Measurements from ENCODE around the gene GTPBP2. TPM values are rescaled to one million over a fixed set of nuclear protein-coding genes. Genes with fewer than 3 reads are reported as not detected.

Gene GTPBP2
- total RNA-seq, 4 donors from 2014 or later, result 23.7 to 67.6 (median 31.5) TPM

DNA sequence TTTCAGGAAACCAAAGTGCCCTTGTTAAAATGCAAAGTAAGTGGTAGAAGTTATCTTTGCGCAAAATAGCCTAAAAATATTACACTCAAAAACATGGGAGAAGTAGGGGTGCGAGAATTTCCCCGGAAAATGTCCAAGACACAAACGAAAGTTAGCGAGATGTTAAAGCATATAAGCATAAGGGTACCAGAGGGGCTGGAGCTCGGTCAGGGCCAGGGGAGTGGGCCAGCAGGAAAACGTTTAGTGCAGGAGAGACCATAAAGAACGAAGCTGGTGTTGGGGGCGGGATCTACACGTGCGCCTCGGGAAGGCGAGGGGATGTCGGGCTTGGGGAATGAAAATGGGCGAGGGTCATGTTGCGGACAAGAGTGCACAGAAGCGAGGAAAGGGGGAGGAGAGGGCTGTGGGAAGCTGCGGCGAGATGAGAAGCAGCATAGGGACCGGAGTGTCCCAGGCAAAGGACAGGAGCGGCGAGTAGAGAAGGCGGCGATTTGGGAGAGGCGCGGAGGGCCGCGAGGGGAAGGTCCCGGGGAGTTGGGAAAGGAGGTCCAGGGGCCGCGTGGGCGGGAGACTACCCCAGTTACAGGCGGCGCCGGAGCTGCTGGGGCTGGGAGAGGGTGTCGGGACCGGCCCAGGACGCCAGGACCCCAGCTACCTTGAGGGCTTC is 53.8 kb downstream of the GTPBP2 start:
- Histone ChIP-seq H3K27me3 (no peaks in the 10 kb centered on the region), H3K9me3 (no peaks in the 10 kb centered on the region), H3K27ac (peak overlapping the region; percentile 17), H3K4me1 (peaks cover 28% of the 10 kb centered on the region), H3K4me3 (peak overlapping the region; percentile 79), H3K36me3 (peaks cover 17% of the 10 kb centered on the region)
- no peak for DNase-seq (ENCODE audit: low spot score in 2 of 2)
- TF ChIP-seq POLR2AphosphoS5 (IDR thresholded peaks at IDR 0.05), result no peak
- TF ChIP-seq POLR2A (IDR thresholded peaks at IDR 0.05), result no peak
- TF ChIP-seq, protein P1, sequence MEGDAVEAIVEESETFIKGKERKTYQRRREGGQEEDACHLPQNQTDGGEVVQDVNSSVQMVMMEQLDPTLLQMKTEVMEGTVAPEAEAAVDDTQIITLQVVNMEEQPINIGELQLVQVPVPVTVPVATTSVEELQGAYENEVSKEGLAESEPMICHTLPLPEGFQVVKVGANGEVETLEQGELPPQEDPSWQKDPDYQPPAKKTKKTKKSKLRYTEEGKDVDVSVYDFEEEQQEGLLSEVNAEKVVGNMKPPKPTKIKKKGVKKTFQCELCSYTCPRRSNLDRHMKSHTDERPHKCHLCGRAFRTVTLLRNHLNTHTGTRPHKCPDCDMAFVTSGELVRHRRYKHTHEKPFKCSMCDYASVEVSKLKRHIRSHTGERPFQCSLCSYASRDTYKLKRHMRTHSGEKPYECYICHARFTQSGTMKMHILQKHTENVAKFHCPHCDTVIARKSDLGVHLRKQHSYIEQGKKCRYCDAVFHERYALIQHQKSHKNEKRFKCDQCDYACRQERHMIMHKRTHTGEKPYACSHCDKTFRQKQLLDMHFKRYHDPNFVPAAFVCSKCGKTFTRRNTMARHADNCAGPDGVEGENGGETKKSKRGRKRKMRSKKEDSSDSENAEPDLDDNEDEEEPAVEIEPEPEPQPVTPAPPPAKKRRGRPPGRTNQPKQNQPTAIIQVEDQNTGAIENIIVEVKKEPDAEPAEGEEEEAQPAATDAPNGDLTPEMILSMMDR (IDR thresholded peaks at IDR 0.05), result no peak
- TF ChIP-seq EP300 (IDR thresholded peaks at IDR 0.05), result no peak
- under 1% methylated on average over 36 of the region's 38 CpGs for WGBS

DNA sequence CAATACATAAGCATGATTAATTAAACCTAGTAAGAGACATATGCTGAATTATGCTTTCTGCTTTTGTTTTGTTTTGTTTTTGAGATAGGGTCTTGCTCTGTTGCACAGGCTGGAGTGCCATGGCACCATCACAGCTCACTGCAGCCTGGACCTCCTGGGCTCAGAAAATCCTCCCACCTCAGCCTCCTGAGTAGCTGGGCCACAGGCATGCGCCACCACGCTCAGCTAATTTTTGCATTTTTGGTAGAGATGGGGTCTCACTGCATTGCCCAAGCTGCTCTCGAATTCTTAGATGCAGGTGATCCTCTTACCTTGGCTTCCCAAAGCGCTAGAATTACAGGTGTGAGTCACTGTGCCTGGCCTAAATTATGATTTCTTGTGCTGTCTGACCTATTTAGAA is 57.0 kb downstream of the GTPBP2 start:
- WGBS, result 96% methylated on average over 4 of the region's 4 CpGs
- H3K4me3 ChIP-seq, result no peak overlapping the region
- H3K36me3 ChIP-seq, result peaks cover 40% of the 10 kb centered on the region
- no peaks in the 10 kb centered on the region for H3K27me3 ChIP-seq
- no peak for DNase-seq (ENCODE audit: low spot score in 2 of 2)
- no peaks in the 10 kb centered on the region for H3K9me3 ChIP-seq
- no peak overlapping the region for H3K27ac ChIP-seq
- H3K4me1 ChIP-seq, result peaks cover 17% of the 10 kb centered on the region
- TF ChIP-seq POLR2AphosphoS5 (IDR thresholded peaks at IDR 0.05) (no peak), EP300 (IDR thresholded peaks at IDR 0.05) (no peak), POLR2A (IDR thresholded peaks at IDR 0.05) (no peak)
- TF ChIP-seq, protein P1 (IDR thresholded peaks at IDR 0.05), result no peak

DNA sequence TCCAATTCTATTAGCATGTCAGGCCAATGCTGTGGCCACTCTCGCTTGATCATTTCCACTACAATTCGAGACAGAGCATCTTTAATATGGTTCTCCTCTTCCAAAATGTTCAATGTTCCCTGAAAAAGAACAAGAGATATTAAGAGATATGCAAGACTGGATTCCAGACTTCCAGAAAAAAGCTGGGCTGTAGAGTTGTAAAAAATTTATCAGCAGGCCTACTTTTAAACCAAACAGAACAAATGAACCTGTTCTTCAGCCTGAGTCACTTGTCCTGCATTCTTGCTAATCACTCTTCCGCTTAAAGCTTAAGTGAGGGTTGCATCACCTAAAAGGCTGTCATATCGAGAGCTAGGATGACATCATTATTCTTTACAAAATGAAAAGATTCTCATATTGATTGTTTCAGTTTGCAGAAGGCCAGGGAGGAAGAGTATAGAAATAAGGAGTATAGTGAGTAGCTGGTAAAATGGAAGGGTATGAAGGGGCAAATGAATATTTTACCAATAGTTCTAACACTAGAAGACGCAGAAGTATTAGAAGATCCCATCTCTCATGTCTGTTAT is 58.1 kb downstream of the GTPBP2 start:
- TF ChIP-seq POLR2A (IDR thresholded peaks at IDR 0.05) (no peak), EP300 (IDR thresholded peaks at IDR 0.05) (no peak), POLR2AphosphoS5 (IDR thresholded peaks at IDR 0.05) (no peak)
- TF ChIP-seq, protein P1 (IDR thresholded peaks at IDR 0.05), result no peak
- Histone ChIP-seq H3K36me3 (peaks cover 51% of the 10 kb centered on the region), H3K27ac (no peak overlapping the region), H3K4me3 (no peak overlapping the region), H3K4me1 (peaks cover 10% of the 10 kb centered on the region), H3K27me3 (no peaks in the 10 kb centered on the region), H3K9me3 (no peaks in the 10 kb centered on the region)
- 85% methylated on average over 5 of the region's 5 CpGs for WGBS
- DNase-seq (ENCODE audit: low spot score in 2 of 2), result no peak

Other genes starting within 250 kb of the GTPBP2 start
- 10 to 100 TPM; 16.1 to 39.1 (median 27.4) TPM for gene ABCC10, start 201.7 kb downstream of the GTPBP2 start, total RNA-seq
- 10 to 100 TPM; 23.6 to 61.7 (median 32.3) TPM for gene DLK2, start 173.7 kb downstream of the GTPBP2 start, total RNA-seq
- gene TJAP1, start 151.7 kb downstream of the GTPBP2 start, total RNA-seq, result 10 to 100 TPM; 17.8 to 32.4 (median 30.6) TPM
- gene LRRC73, start 118.9 kb downstream of the GTPBP2 start, total RNA-seq, result under 1 TPM in 2 of 4 donors, not detected in 2; 0.34 to 0.42 TPM
- 100 to 1,000 TPM in 1 of 4 donors, 10 to 100 TPM in 3; 69.8 to 115 (median 84.6) TPM for gene YIPF3, start 112.3 kb downstream of the GTPBP2 start, total RNA-seq
- gene POLR1C, start 112.2 kb downstream of the GTPBP2 start, total RNA-seq, result 10 to 100 TPM; 31.1 to 44.7 (median 35.6) TPM
- 10 to 100 TPM; 24.1 to 49.8 (median 29.0) TPM for gene XPO5, start 53.2 kb downstream of the GTPBP2 start, total RNA-seq
- 10 to 100 TPM; 14.2 to 24.3 (median 17.0) TPM for gene POLH, start 53.1 kb downstream of the GTPBP2 start, total RNA-seq
- 10 to 100 TPM; 35.4 to 63.1 (median 49.7) TPM for gene MAD2L1BP, start 6.6 kb upstream of the GTPBP2 start, total RNA-seq
- under 1 TPM in 2 of 4 donors, not detected in 2; 0.24 to 0.57 TPM for gene RSPH9, start 15.8 kb upstream of the GTPBP2 start, total RNA-seq
- 10 to 100 TPM; 43.6 to 59.0 (median 48.6) TPM for gene MRPS18A, start 58.5 kb upstream of the GTPBP2 start, total RNA-seq
- gene VEGFA, start 140.9 kb upstream of the GTPBP2 start, total RNA-seq, result 100 to 1,000 TPM in 1 of 4 donors, 10 to 100 TPM in 3; 25.4 to 147 (median 43.6) TPM